Activated naive CD4-positive, alpha-beta T cell treated with Interleukin-2 at 50 U/mL for 16 hours (primary cell): Measurements from ENCODE around the gene CNTNAP5.
"Not testable (repeated sequence)": the region's sequence is repeated elsewhere in the genome, so short reads cannot be mapped to it uniquely, and the experiment has no call there.

ENCODE experiments used
- DNase-seq: peaks from one replicate; pipeline ENCODE4 v3.0.0-alpha.2; 2020

CNTNAP5 gene

GRCh38 chr2:124333784-124334183 is 308.7 kb downstream of the CNTNAP5 start:
- no peak for DNase-seq

GRCh38 chr2:124335058-124335457 is 310.0 kb downstream of the CNTNAP5 start:
- no peak for DNase-seq

- no peak for DNase-seq
Measured at GRCh38 chr2:124339709-124340108, 314.6 kb downstream of the CNTNAP5 start.

- no peak for DNase-seq
Measured at GRCh38 chr2:124343827-124344498, 318.9 kb downstream of the CNTNAP5 start.

- DNase-seq, result no peak
Measured at GRCh38 chr2:124347209-124347608, 322.1 kb downstream of the CNTNAP5 start.

GRCh38 chr2:124353656-124354055 is 328.6 kb downstream of the CNTNAP5 start:
- no peak for DNase-seq

GRCh38 chr2:124354466-124354865 is 329.4 kb downstream of the CNTNAP5 start:
- DNase-seq, result no peak

GRCh38 chr2:124361966-124362365 is 336.9 kb downstream of the CNTNAP5 start:
- not testable (repeated sequence) for DNase-seq

- DNase-seq, result no peak
Measured at GRCh38 chr2:124369181-124369580, 344.1 kb downstream of the CNTNAP5 start.

- DNase-seq, result no peak
Measured at GRCh38 chr2:124380221-124380749, 355.2 kb downstream of the CNTNAP5 start.

- DNase-seq, result no peak
Measured at GRCh38 chr2:124382067-124382618, 357.1 kb downstream of the CNTNAP5 start.

- DNase-seq, result no peak
Measured at GRCh38 chr2:124395961-124396360, 370.9 kb downstream of the CNTNAP5 start.

- no peak for DNase-seq
Measured at GRCh38 chr2:124402274-124402673, 377.2 kb downstream of the CNTNAP5 start.

GRCh38 chr2:124407836-124408534 is 382.9 kb downstream of the CNTNAP5 start:
- DNase-seq, result not testable (repeated sequence)

GRCh38 chr2:124424074-124424473 is 399.0 kb downstream of the CNTNAP5 start:
- no peak for DNase-seq

- no peak for DNase-seq
Measured at GRCh38 chr2:124426122-124426521, 401.0 kb downstream of the CNTNAP5 start.

GRCh38 chr2:124426625-124427024 is 401.5 kb downstream of the CNTNAP5 start:
- DNase-seq, result no peak

GRCh38 chr2:124437811-124438210 is 412.7 kb downstream of the CNTNAP5 start:
- DNase-seq, result no peak

- no peak for DNase-seq
Measured at GRCh38 chr2:124450481-124450880, 425.4 kb downstream of the CNTNAP5 start.

- DNase-seq, result no peak
Measured at GRCh38 chr2:124476291-124476690, 451.2 kb downstream of the CNTNAP5 start.

GRCh38 chr2:124478761-124479160 is 453.7 kb downstream of the CNTNAP5 start:
- DNase-seq, result no peak

- DNase-seq, result no peak
Measured at GRCh38 chr2:124480958-124481357, 455.9 kb downstream of the CNTNAP5 start.

- DNase-seq, result no peak
Measured at GRCh38 chr2:124482044-124482443, 457.0 kb downstream of the CNTNAP5 start.

GRCh38 chr2:124482551-124482950 is 457.5 kb downstream of the CNTNAP5 start:
- DNase-seq, result no peak
